Measurements from ENCODE around the gene MSTO1.

DNA sequence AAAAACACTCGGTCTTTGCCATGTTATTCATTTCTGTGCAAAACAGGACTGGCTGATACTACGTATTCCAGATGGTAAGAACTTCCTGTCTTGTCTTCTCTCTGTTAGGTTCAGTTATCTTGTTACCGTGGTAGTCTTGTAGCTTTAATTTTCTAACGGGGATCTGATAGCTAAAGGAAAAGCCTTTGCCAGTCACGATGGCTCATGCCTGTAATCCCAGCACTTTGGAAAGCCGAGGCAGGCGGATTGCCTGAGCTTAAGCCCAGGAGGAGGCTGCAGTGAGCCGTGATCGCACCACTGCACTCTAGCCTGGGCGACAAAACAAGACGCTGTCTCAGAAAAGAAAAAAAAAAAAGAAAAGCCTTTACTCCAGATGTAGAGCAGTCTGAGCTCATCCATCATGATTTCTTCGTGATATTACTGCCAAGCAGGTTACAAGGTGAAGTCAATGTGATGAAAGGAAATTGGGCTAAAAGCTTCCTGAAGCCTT, 11.1 kb upstream of the MSTO1 start:
- TF ChIP-seq, protein P1, sequence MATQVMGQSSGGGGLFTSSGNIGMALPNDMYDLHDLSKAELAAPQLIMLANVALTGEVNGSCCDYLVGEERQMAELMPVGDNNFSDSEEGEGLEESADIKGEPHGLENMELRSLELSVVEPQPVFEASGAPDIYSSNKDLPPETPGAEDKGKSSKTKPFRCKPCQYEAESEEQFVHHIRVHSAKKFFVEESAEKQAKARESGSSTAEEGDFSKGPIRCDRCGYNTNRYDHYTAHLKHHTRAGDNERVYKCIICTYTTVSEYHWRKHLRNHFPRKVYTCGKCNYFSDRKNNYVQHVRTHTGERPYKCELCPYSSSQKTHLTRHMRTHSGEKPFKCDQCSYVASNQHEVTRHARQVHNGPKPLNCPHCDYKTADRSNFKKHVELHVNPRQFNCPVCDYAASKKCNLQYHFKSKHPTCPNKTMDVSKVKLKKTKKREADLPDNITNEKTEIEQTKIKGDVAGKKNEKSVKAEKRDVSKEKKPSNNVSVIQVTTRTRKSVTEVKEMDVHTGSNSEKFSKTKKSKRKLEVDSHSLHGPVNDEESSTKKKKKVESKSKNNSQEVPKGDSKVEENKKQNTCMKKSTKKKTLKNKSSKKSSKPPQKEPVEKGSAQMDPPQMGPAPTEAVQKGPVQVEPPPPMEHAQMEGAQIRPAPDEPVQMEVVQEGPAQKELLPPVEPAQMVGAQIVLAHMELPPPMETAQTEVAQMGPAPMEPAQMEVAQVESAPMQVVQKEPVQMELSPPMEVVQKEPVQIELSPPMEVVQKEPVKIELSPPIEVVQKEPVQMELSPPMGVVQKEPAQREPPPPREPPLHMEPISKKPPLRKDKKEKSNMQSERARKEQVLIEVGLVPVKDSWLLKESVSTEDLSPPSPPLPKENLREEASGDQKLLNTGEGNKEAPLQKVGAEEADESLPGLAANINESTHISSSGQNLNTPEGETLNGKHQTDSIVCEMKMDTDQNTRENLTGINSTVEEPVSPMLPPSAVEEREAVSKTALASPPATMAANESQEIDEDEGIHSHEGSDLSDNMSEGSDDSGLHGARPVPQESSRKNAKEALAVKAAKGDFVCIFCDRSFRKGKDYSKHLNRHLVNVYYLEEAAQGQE (IDR thresholded peaks at IDR 0.05; ENCODE audit: insufficient read depth in 1 of 2, low read depth in 2 of 2, low read length in 2 of 2), result no peak
- TF ChIP-seq POLR2AphosphoS5 (IDR thresholded peaks at IDR 0.05; ENCODE audit: low read depth, low read length) (no peak), SIN3A (IDR thresholded peaks at IDR 0.05; ENCODE audit: borderline replicate concordance, insufficient read depth, low read length) (no peak), TAF1 (IDR thresholded peaks at IDR 0.05; ENCODE audit: borderline replicate concordance, insufficient read depth, low read length) (no peak), FOXP2 (optimal IDR thresholded peaks at IDR 0.05; ENCODE audit: borderline replicate concordance, extremely low read depth, extremely low read length, insufficient read depth) (no peak)

All from PFSK-1 (cell line).